SK-N-SH treated with all-trans-retinoic acid at 6 μM for 48 hours (cell line): ENCODE data around the gene AKAP7.

ENCODE experiments used
- ATAC-seq: fragments of 200-7000 bp; cut with Tn5 transposase; 3 replicates; pipeline ENCODE4 v1.9.1; 2020; ENCODE audit warnings: mild to moderate bottlenecking, moderate library complexity
- BACH2 ChIP-seq: fragments of 250-450 bp; sonication (Bioruptor Pico); IDR thresholded peaks from 2 replicates; pipeline ENCODE4 v1.9.0; 2021; ENCODE audit warnings: mild to moderate bottlenecking, borderline replicate concordance
- CREB5 ChIP-seq: fragments of 250-450 bp; sonication (Bioruptor Pico); IDR thresholded peaks from 2 replicates; pipeline ENCODE4 v1.5.1; 2020; ENCODE audit warnings: low read depth, mild to moderate bottlenecking, moderate library complexity
- CSDC2 ChIP-seq: fragments of 250-450 bp; sonication (Bioruptor Pico); IDR thresholded peaks from 2 replicates; pipeline ENCODE4 v1.5.0; 2020; ENCODE audit warnings: mild to moderate bottlenecking, moderate library complexity
- CSRNP3 ChIP-seq: fragments of 250-450 bp; sonication (Bioruptor Pico); IDR thresholded peaks from 2 replicates; pipeline ENCODE4 v1.5.1; 2021; ENCODE audit warnings: mild to moderate bottlenecking, moderate library complexity
- ESRRG ChIP-seq: fragments of 250-450 bp; sonication (Bioruptor Pico); IDR thresholded peaks from 2 replicates; pipeline ENCODE4 v1.6.1; 2021; ENCODE audit warnings: mild to moderate bottlenecking
- GLIS3 ChIP-seq: fragments of 250-450 bp; sonication (Bioruptor Pico); IDR thresholded peaks from 2 replicates; pipeline ENCODE4 v1.5.0; 2020; ENCODE audit warnings: mild to moderate bottlenecking, moderate library complexity
- ISL1 ChIP-seq: fragments of 250-450 bp; sonication (Bioruptor Pico); IDR thresholded peaks from 2 replicates; pipeline ENCODE4 v2.1.2; 2022; ENCODE audit warnings: mild to moderate bottlenecking, moderate library complexity
- PATZ1 ChIP-seq: fragments of 250-450 bp; sonication (Bioruptor Pico); IDR thresholded peaks from 2 replicates; pipeline ENCODE4 v1.8.0; 2020; ENCODE audit warnings: mild to moderate bottlenecking, moderate library complexity, borderline replicate concordance
- POU6F1 ChIP-seq: fragments of 250-450 bp; sonication (Bioruptor Pico); IDR thresholded peaks from 2 replicates; pipeline ENCODE4 v1.8.0; 2021; ENCODE audit warnings: low read depth, mild to moderate bottlenecking, moderate library complexity, borderline replicate concordance
- PPARA ChIP-seq: fragments of 250-450 bp; sonication (Bioruptor Pico); IDR thresholded peaks from 2 replicates; pipeline ENCODE4 v1.5.0; 2020; ENCODE audit warnings: mild to moderate bottlenecking, borderline replicate concordance
- TCF4 ChIP-seq: fragments of 250-450 bp; sonication (Bioruptor Pico); IDR thresholded peaks from 2 replicates; pipeline ENCODE4 v1.8.0; 2021; ENCODE audit warnings: mild to moderate bottlenecking, moderate library complexity, borderline replicate concordance
- TOX ChIP-seq: fragments of 250-450 bp; sonication (Bioruptor Pico); IDR thresholded peaks from 2 replicates; pipeline ENCODE4 v1.8.0; 2021; ENCODE audit warnings: mild to moderate bottlenecking, moderate library complexity, borderline replicate concordance
- ZC3H10 ChIP-seq: fragments of 250-450 bp; sonication (Bioruptor Pico); IDR thresholded peaks from 2 replicates; pipeline ENCODE4 v1.5.1; 2021; ENCODE audit warnings: mild to moderate bottlenecking, moderate library complexity
- ZFP3 ChIP-seq: fragments of 250-450 bp; sonication (Bioruptor Pico); IDR thresholded peaks from 2 replicates; pipeline ENCODE4 v1.5.0; 2020; ENCODE audit warnings: mild to moderate bottlenecking, moderate library complexity
- ZFP30 ChIP-seq: fragments of 450-650 bp; formaldehyde crosslinking; IDR thresholded peaks from 2 replicates; pipeline ENCODE4 v1.5.0; 2022; ENCODE audit warnings: mild to moderate bottlenecking, moderate library complexity
- ZNF565 ChIP-seq: fragments of 450-650 bp; formaldehyde crosslinking; conservative IDR thresholded peaks from 2 replicates; pipeline ENCODE4 v1.5.0; 2020; ENCODE audit warnings: low read depth, mild to moderate bottlenecking, moderate library complexity
- ZNF70 ChIP-seq: fragments of 450-650 bp; formaldehyde crosslinking; IDR thresholded peaks from 2 replicates; pipeline ENCODE4 v1.5.0; 2020; ENCODE audit warnings: mild to moderate bottlenecking, moderate library complexity
- ZNF8 ChIP-seq: fragments of 450-650 bp; formaldehyde crosslinking; IDR thresholded peaks from 2 replicates; pipeline ENCODE4 v1.5.0; 2020; ENCODE audit warnings: mild to moderate bottlenecking, moderate library complexity

AKAP7 gene

GRCh38 chr6:131183427-131184095 lies 48.3 kb downstream of the AKAP7 start:
- no peak for ATAC-seq
- no peak for TF ChIP-seq ESRRG (CRISPR knock-in tag)
- TF ChIP-seq CSDC2 (CRISPR knock-in tag) = no peak
- no peak for TF ChIP-seq TOX (CRISPR knock-in tag)
- no peak for TF ChIP-seq ZNF70 (CRISPR knock-in tag)
- TF ChIP-seq ZNF8 (CRISPR knock-in tag) = no peak
- no peak for TF ChIP-seq ZC3H10 (CRISPR knock-in tag)
- no peak for TF ChIP-seq PATZ1
- no peak for TF ChIP-seq ZNF565 (CRISPR knock-in tag)
- no peak for TF ChIP-seq ZFP3
- TF ChIP-seq BACH2 (CRISPR knock-in tag) = no peak
- no peak for TF ChIP-seq CSRNP3
- TF ChIP-seq POU6F1 = no peak
- TF ChIP-seq ISL1 (CRISPR knock-in tag) = no peak
- TF ChIP-seq CREB5 (CRISPR knock-in tag) = no peak

- TF ChIP-seq PATZ1 (no peak), ZNF8 (CRISPR knock-in tag) (no peak), CSDC2 (CRISPR knock-in tag) (no peak)
- ATAC-seq = no peak
Measured at GRCh38 chr6:131191590-131191989, 56.3 kb downstream of the AKAP7 start.

- TF ChIP-seq ZFP30 = no peak
- TF ChIP-seq ZC3H10 (CRISPR knock-in tag) = no peak
- no peak for TF ChIP-seq CSRNP3
- TF ChIP-seq ZNF565 (CRISPR knock-in tag) = no peak
- TF ChIP-seq TCF4 (CRISPR knock-in tag) = no peak
- no peak for TF ChIP-seq POU6F1
- TF ChIP-seq PPARA (CRISPR knock-in tag) = no peak
- no peak for TF ChIP-seq BACH2 (CRISPR knock-in tag)
- no peak for TF ChIP-seq TOX (CRISPR knock-in tag)
- no peak for TF ChIP-seq ZFP3
- TF ChIP-seq ZNF70 (CRISPR knock-in tag) = no peak
- TF ChIP-seq PATZ1 = no peak
- TF ChIP-seq GLIS3 = no peak
- TF ChIP-seq ISL1 (CRISPR knock-in tag) = no peak
- TF ChIP-seq CREB5 (CRISPR knock-in tag) = no peak
- ATAC-seq = no peak
Measured at GRCh38 chr6:131197716-131198115, 62.4 kb downstream of the AKAP7 start.
